Cardiac fibroblast (primary cell): ENCODE results near the gene ELF1.
"Not testable (repeated sequence)": the region's sequence is repeated elsewhere in the genome, so short reads cannot be mapped to it uniquely, and the experiment has no call there.

ENCODE experiments used
- DNase-seq, 2 donors: peaks; one replicate each; pipeline versions ENCODE4 v3.0.0 to v3.0.0-alpha.2; 2010; ENCODE audit warnings: low read depth in 2 of 2
- H3K4me3 ChIP-seq, 2 donors: replicated peaks in 1 of 2; 1 replicate in 1 of 2; 2 replicates in 1 of 2; pipeline ENCODE4 v1.5.1; 2011; ENCODE audit warnings: low read depth in 2 of 2, low read length in 2 of 2, mild to moderate bottlenecking in 2 of 2, moderate library complexity in 1 of 2
- CTCF ChIP-seq: IDR thresholded peaks from one replicate; pipeline ENCODE4 v1.5.1; 2011; ENCODE audit warnings: low read depth, mild to moderate bottlenecking, low read length, inconsistent platforms

The ELF1 gene

GRCh38 chr13:40941581-40941980 lies 77.5 kb downstream of the ELF1 start:
- H3K4me3 ChIP-seq = no peak overlapping the region
- DNase-seq = no peak
- no peak for TF ChIP-seq CTCF

GRCh38 chr13:40940841-40941240 lies 78.3 kb downstream of the ELF1 start:
- no peak for TF ChIP-seq CTCF
- DNase-seq = peak; percentile 31 to 60
- no peak overlapping the region for H3K4me3 ChIP-seq

- no peak for DNase-seq
- TF ChIP-seq CTCF = no peak
- H3K4me3 ChIP-seq = no peak overlapping the region
Observed at GRCh38 chr13:40933508-40934204, 85.5 kb downstream of the ELF1 start.

GRCh38 chr13:40932252-40932651 lies 86.9 kb downstream of the ELF1 start:
- TF ChIP-seq CTCF = no peak
- H3K4me3 ChIP-seq = no peak overlapping the region
- no peak for DNase-seq

- no peak for DNase-seq
- no peak for TF ChIP-seq CTCF
Observed at GRCh38 chr13:40931719-40932118, 87.4 kb downstream of the ELF1 start.

GRCh38 chr13:40929883-40930282 lies 89.2 kb downstream of the ELF1 start:
- not testable (repeated sequence) for DNase-seq

More at GRCh38 chr13:40931719-40932118, 87.4 kb downstream of the ELF1 start:
- no peak overlapping the region for H3K4me3 ChIP-seq

GRCh38 chr13:40928980-40929379 lies 90.1 kb downstream of the ELF1 start:
- no peak for TF ChIP-seq CTCF
- no peak overlapping the region for H3K4me3 ChIP-seq
- no peak for DNase-seq

More at GRCh38 chr13:40929883-40930282, 89.2 kb downstream of the ELF1 start:
- H3K4me3 ChIP-seq = not testable (repeated sequence)
